SK-N-MC (cell line): ENCODE results near the gene FOXI2.

Source experiments
- DNase-seq: peaks from one replicate; pipeline ENCODE4 v3.0.0-alpha.2; 2011; ENCODE audit warnings: low read depth, low spot score
- H3K27ac ChIP-seq: fragments of 200-600 bp; sonication (generic); 2 replicates; pipeline ENCODE4 v1.5.1; 2016; ENCODE audit warnings: mixed run types
- H3K36me3 ChIP-seq: fragments of 200-600 bp; sonication (generic); 2 replicates; pipeline ENCODE4 v1.6.1; 2017; ENCODE audit warnings: antibody characterized with exemption, low read length, mixed read lengths; ENCODE audit not compliant: insufficient read depth
- H3K4me3 ChIP-seq: fragments of 200-600 bp; sonication (generic); 2 replicates; pipeline ENCODE4 v1.5.1; 2016
- H3K9ac ChIP-seq: fragments of 200-600 bp; sonication (generic); 2 replicates; pipeline ENCODE4 v1.8.0; 2017; ENCODE audit warnings: mixed run types, mixed read lengths; ENCODE audit not compliant: insufficient read length
- H3K9me3 ChIP-seq: fragments of 200-600 bp; sonication (generic); 2 replicates; pipeline ENCODE4 v1.6.1; 2017; ENCODE audit warnings: low read depth, mild to moderate bottlenecking, antibody characterized with exemption, low read length, moderate library complexity, mixed read lengths
- EZH2 ChIP-seq: fragments of 200-600 bp; sonication (generic); IDR thresholded peaks from one replicate; pipeline ENCODE4 v1.6.1; 2017; ENCODE audit warnings: antibody characterized with exemption
- FOXP2 ChIP-seq: optimal IDR thresholded peaks from 2 replicates; pipeline ENCODE3; 2011; ENCODE audit warnings: mild to moderate bottlenecking, moderate library complexity; ENCODE audit not compliant: insufficient read depth; ENCODE audit errors: extremely low read length, control extremely low read depth
- POLR2AphosphoS5 ChIP-seq: IDR thresholded peaks from 2 replicates; pipeline ENCODE4 v1.6.1; 2012; ENCODE audit warnings: mild to moderate bottlenecking, low read depth, low read length, borderline replicate concordance

Gene FOXI2

GRCh38 chr10:127715782-127716378, 21.1 kb upstream of the FOXI2 start:
- Histone ChIP-seq H3K36me3 (no peaks in the 10 kb centered on the region), H3K27ac (no peak overlapping the region), H3K9ac (no peak overlapping the region), H3K9me3 (no peaks in the 10 kb centered on the region), H3K4me3 (no peak overlapping the region)
- no peak for TF ChIP-seq POLR2AphosphoS5
- TF ChIP-seq FOXP2, result no peak
- TF ChIP-seq EZH2, result no peak
- no peak for DNase-seq

GRCh38 chr10:127720142-127720541, 16.8 kb upstream of the FOXI2 start:
- DNase-seq, result no peak
- Histone ChIP-seq H3K27ac (no peak overlapping the region), H3K9me3 (no peaks in the 10 kb centered on the region), H3K9ac (no peak overlapping the region), H3K36me3 (no peaks in the 10 kb centered on the region), H3K4me3 (no peak overlapping the region)
- no peak for TF ChIP-seq POLR2AphosphoS5
- TF ChIP-seq FOXP2, result no peak
- no peak for TF ChIP-seq EZH2

- H3K4me3 ChIP-seq, result no peak overlapping the region
- H3K36me3 ChIP-seq, result no peaks in the 10 kb centered on the region
- DNase-seq, result no peak
- TF ChIP-seq FOXP2 (no peak), EZH2 (no peak), POLR2AphosphoS5 (no peak)
- no peaks in the 10 kb centered on the region for H3K9me3 ChIP-seq
- H3K9ac ChIP-seq, result no peak overlapping the region
- H3K27ac ChIP-seq, result no peak overlapping the region
Observed at GRCh38 chr10:127720903-127721302, 16.1 kb upstream of the FOXI2 start.

GRCh38 chr10:127734753-127735152, 2.2 kb upstream of the FOXI2 start:
- Histone ChIP-seq H3K4me3 (no peak overlapping the region), H3K27ac (no peak overlapping the region), H3K9me3 (no peaks in the 10 kb centered on the region), H3K9ac (no peak overlapping the region), H3K36me3 (no peaks in the 10 kb centered on the region)
- DNase-seq, result no peak
- TF ChIP-seq POLR2AphosphoS5 (no peak), FOXP2 (no peak), EZH2 (no peak)

GRCh38 chr10:127735156-127735555, 1.8 kb upstream of the FOXI2 start:
- no peak for DNase-seq
- no peak overlapping the region for H3K4me3 ChIP-seq

GRCh38 chr10:127735723-127736221, 1.2 kb upstream of the FOXI2 start:
- no peaks in the 10 kb centered on the region for H3K36me3 ChIP-seq
- no peaks in the 10 kb centered on the region for H3K9me3 ChIP-seq
- no peak for DNase-seq
- no peak overlapping the region for H3K9ac ChIP-seq
- TF ChIP-seq POLR2AphosphoS5 (no peak), FOXP2 (no peak), EZH2 (no peak)
- no peak overlapping the region for H3K4me3 ChIP-seq
- no peak overlapping the region for H3K27ac ChIP-seq

More at GRCh38 chr10:127735156-127735555, 1.8 kb upstream of the FOXI2 start:
- TF ChIP-seq EZH2 (no peak), POLR2AphosphoS5 (no peak), FOXP2 (no peak)
- Histone ChIP-seq H3K36me3 (no peaks in the 10 kb centered on the region), H3K9ac (no peak overlapping the region), H3K9me3 (no peaks in the 10 kb centered on the region), H3K27ac (no peak overlapping the region)

GRCh38 chr10:127736222-127736914, 617 bp upstream of the FOXI2 start:
- no peak for DNase-seq
- Histone ChIP-seq H3K36me3 (no peaks in the 10 kb centered on the region), H3K4me3 (no peak overlapping the region), H3K9me3 (no peaks in the 10 kb centered on the region), H3K9ac (no peak overlapping the region), H3K27ac (no peak overlapping the region)
- TF ChIP-seq FOXP2 (no peak), POLR2AphosphoS5 (no peak), EZH2 (no peak)

- TF ChIP-seq POLR2AphosphoS5, result no peak
- no peak for TF ChIP-seq EZH2
- TF ChIP-seq FOXP2, result no peak
- Histone ChIP-seq H3K27ac (no peak overlapping the region), H3K4me3 (no peak overlapping the region), H3K9me3 (no peaks in the 10 kb centered on the region), H3K9ac (no peak overlapping the region), H3K36me3 (no peaks in the 10 kb centered on the region)
- DNase-seq, result no peak
Observed at GRCh38 chr10:127737563-127738511, 852 bp downstream of the FOXI2 start.
